DMS 273 (cell line): ENCODE measurements around the gene PLXNA2.
A peak's percentile ranks its signal among the peaks of the same experiment; 100 is the strongest.

ENCODE experiments used
- DNase-seq: peaks from one replicate; lab custom pipeline; 2025; ENCODE audit not compliant: unreplicated experiment; lab: John Stamatoyannopoulos, UW

PLXNA2 gene

DNA sequence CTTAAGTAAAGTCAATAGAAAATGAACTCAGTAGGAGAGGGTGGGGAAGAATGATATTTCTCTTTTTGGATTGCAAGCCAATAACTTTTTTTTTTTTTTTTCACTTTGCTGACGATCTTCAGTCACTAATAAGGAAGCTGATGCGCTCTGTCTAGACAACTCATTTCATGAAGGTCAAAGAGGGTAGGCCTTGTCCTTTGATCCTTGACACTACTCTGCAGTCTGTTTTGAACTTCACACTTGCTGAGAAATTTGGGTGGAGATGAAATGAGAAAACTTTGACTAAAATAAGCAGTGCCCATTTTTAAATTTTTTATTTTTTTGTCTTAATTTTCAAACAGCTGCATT is 20.9 kb upstream of the PLXNA2 start:
- no peak for DNase-seq

DNA sequence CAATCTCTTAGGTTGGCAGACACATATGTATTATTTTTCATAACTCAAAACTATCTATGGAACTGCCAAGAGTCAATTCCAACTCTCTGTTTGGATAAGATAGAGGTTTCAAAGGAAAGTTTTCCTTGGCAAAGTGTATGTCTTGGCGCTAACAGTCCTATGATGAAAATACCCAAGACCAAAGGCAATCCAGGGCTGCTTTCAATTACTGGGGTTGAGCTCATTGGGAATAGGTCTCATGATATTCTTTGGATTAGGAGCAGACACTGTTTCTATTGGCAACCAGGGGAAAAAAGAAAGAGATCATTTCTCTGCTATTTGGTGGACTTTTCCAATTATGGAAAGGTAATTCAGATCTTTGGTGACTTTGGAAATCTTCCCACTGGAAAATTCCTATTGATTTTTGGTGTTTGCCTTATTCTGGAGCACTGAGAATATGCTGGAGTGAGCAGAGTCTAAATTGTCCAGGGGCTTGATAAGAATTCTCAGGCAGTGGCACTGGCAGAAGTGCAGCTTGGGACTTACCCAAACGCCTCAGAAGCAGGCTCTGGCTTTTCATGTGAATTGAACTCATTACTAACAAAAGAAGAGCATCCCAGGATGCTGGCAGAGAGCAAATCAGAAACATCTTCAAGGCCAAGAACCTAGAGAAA is 20.4 kb upstream of the PLXNA2 start:
- no peak for DNase-seq

DNA sequence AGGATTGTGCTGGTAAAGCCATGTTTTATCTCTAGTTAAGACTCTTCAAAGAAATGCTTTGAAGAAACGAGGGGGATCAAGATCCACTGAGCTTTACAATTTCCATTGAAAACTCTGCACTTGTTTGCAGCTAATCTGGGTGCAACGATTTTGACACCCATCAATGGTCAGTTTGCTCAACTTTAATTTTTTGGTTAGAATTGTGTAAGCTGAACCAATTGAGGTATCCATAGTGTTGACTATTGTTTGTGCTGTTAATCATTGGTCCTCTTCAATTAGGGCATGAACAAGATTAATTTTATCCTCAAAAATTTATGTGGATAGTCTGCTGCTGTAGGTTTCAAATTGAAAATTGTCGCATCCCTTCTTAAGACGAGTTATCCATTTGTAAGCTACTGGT is 17.7 kb upstream of the PLXNA2 start:
- no peak for DNase-seq

DNA sequence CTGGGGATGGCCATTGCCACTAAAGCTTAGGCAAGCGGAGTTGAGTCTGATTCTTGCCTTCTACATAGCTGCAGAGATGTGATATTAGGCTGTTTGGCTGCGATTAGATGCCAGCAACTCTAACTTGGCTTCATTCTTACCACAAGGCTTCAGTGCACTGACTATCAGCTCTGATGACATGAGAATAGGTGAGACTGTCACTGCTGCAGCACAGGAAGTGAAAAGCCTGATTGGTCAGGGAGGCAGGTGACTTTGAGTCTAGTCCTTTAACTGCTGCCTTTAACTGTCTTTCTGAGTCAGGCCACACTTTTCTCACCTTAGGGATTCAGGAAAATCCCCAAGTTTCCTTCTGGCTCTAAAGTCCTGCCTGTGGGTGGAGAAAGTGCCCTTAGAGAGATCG is 14.1 kb upstream of the PLXNA2 start:
- DNase-seq, result no peak

DNA sequence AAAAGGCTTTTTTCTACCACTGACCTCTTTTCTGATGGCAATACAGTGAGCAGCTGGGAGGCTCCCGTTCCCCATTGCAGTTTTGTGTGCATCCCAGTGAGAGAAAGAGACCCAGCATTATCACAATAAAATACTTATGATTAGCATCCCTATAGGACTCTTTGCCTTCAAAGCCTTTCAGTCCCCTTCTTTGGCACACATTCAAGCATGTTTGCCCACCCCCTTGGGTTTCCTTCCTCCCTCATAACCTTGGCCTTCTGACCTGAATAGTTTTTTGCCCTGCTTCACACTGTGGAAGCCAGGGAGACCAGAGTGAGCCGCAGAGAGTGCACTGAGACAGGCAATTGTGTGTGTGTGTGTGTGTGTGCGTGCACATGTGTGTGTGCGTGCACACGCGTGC is 13.2 kb upstream of the PLXNA2 start:
- DNase-seq, result no peak

DNA sequence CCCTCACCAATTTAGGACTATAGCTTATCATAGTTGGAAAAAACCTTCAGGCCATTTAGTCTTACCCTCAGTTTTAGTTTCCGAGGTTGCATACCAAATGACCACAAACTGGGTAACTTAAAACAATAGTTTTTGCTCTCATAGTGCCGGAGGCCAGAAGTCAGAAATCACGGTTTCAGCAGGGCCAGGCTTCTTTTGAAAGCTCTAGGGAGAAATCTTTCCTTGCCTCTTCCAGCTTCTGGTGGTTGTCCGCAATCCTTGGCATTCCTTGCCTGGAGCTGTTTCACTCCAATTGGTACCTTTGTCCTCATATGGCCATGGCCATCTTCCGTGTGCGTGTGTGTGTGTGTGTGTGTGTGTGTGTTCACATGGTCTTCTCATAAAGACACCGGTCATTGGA is 12.4 kb upstream of the PLXNA2 start:
- DNase-seq, result no peak

DNA sequence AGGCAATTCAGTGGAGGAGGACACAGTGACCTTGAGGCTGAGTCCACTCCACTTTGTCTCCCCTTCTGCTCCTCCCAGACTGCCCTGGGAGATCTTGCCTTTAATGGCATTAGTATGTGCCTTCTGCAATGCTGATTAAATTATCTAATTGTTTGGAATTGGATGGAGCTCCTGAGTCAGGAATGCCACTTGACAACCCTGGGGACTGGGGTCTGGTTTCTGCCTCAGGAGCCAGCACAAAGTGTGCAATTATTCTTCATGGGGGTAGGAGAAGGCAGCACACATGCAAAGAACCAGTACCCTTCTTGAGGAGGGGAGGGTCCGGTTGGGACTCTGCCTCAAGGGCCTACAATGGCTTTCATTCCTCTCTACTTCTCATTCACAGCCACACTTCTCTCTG is 11.9 kb upstream of the PLXNA2 start:
- DNase-seq, result no peak

DNA sequence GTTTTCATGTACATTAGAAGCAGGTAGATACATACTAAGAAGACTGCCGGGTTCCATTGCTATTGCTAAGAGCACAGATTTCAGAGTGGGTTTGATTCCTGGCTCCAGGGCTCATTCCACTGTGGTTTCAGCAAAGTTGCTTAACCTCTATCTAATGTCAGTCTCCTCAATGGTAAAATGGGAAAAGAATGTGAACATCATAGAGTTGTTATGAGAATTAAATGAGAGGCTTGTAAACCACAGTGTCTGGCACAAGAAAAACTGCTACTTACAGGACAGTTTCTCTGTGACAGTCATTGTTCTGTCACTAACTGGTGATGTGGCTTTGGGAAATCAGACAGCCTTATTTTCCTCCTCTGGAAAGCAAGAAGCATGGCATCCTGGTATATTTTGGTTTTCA is 10.7 kb upstream of the PLXNA2 start:
- DNase-seq, result no peak

DNA sequence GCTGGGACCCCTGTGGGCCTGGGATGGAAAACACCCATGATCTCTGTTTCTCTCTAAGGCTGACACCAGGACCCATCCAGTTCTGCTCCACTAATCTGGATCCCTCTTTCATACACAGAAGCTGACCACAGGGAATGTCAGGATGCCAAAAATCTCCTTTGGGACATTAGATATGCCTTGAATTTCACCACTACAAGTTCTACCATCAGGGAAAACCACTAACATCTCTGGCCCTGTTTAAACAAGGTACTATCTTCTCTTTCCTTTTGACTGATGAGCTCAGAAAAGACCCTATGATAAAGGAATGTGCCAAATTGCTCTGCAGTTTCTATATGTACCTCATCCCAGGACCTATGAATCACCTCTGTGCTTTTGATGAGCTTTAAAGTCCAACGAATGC is 10.2 kb upstream of the PLXNA2 start:
- no peak for DNase-seq

DNA sequence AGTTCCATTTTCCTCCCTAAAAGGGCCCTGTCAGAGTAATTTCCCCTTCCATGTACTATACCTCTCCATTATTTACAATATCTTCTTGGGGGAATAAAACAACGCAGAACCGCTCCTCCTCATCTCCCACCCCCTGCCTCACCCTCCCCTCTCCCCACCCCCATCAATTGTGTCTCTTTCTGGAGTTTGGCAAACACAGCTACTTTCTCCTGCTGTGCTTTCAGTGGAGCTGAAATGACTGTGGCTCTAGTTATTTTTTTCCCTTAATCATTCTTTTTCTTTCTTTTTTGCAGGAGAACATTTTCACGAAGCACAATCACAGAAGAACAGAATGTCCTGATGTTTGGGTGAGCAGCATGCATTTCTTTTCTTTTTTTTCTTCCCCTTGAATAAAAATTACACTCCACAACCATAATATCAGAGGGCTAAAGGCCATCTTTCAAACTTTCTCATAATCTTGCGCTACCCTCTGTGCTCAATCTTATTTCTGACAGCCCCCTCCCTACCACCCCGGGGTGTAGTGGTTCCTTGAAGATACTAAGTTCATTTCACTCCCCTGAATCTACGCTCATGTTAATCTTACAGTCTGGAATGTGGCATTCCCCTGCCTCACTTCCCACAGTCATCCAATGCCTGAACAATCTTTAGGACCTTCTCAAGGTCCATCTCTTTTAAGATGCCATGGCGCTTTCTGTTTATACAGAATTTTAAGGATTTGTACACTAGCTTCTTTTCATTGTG is 8.8 kb upstream of the PLXNA2 start:
- no peak for DNase-seq

DNA sequence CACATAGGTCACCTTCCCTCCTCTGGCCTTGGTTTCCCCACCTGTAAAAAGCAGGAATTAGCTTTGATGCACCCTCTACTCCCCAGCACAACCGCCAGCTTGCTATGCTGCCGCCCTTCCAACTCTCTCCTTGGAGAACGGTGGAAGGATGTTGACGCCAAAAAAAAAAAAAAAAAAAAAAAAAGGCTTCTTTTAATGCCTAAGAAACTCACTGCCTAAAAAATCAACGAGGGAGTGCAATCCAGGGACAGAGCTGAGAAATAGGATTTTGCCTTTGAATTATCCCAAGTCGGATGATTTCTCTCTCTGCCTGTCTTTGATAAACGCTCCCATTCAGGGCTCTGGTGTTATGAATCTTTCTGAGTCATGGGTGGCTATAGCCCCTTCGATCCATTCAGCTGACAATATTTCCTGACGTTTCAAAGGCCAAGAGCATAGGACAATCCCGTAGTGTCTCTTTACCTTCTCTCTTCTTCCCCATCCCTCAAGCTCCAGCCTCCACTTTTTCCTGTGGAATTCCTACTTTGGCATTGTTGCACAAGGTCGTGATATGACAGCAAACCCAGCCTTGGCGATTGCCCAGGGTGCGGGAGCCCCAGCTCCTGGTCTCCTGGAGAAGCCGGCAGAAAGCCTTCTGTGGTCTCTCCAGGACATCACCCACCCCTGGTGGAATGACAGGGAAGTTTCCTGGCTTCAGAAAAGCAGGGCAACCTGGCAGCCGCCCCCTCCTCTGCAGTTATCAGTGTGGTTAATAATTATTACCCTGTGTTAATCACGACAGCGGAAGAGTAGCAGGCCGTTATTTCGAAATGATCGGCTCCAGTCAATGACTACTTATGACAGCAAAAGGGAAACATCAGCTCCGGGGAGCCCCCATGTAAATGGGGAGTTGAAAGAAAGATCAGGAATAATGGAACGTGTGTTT is 8.0 kb upstream of the PLXNA2 start:
- DNase-seq, result peak; percentile 37

DNA sequence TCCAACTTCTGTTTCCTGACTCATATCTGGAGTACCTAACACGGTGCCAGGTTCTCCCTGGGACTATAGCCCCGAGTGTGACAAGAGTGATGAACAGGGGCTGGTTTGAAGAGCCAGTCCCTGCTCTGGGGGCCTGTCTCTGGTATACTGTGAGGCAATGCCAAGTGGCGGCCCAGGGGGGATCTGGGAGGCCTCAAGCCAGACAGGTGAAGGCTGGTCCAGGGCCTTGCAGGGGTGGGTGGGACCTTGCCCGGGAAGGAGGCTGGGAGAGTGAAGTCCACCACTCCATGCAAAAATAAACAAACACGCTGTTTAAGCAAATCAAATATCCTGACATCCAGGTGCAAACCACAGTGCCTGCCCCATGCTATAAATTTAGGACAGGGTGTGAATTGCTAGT is 6.8 kb upstream of the PLXNA2 start:
- no peak for DNase-seq

DNA sequence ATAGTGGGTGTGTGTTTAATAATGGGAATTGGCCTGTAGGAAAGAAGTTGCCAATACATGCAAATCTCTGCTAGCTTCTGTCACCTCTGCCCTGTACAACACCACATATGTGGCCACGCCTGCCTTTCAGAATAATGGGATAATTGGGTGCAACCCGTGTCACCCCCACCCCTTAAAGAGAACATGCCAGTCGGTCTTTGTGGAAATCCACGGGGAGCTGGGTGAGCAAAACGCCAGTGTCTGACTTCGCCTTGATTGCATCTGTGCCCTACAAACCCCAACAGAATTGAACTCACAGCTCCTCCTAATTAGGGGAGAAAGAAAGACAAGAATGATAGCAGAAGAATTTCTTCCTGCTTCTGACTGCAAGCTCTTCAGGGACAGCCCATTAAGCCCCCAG is 6.4 kb upstream of the PLXNA2 start:
- DNase-seq, result no peak

DNA sequence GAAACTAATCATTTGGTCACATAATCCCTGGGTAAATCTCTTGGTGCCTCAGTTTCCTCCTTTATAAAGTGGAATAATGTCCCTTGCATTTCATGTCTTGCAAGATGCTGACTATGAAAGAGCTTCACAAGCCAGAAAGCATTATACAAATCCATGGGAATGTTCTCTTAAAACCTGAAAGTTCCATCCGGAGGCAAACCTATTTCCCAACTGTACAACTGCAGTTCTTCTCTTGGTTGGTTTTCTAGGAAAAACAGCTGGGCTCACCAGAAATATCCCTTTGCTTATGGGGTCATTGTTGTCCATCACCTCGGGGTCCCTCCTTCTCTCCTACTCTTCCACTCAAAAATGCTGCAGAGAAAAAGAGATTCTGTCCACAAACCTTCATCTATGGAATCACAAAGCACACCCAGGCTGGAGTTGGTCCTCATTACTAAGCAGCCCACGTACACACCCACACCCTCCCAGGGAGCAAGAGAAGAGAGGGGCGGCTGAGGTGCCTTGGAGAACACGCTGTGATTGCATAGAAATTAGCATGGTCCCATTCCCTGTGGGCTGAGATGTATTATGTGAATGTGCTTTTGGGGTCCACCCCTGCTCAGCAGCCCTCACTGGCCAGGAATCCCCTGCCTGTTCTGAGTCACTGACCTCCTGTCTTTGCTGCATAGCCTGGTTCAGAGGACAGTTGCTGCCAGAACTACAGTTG is 5.0 kb upstream of the PLXNA2 start:
- no peak for DNase-seq

DNA sequence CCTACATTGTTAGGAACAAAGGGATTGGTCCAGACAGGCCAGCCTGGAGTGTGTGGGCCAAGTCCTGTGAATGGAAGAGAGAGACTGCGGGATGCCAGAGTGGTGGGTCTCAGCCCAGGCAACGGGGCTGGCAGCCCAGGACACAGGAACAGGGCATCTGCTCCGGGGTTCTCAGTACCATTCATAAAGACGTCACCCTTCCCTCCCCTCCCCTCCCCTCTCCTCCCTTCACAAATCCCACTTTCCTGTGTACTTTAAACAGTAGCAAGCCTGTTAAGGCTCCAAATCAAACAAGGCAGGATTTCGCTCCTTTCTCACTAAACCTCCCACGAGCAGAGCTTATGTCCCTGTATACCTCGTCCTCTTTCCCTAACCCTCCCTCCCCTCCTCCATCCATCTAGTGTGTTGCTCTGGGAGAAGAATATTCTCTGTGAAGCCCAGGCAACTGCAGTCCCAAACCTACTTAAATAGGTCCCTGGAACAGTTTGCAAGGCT is 4.2 kb upstream of the PLXNA2 start:
- no peak for DNase-seq

DNA sequence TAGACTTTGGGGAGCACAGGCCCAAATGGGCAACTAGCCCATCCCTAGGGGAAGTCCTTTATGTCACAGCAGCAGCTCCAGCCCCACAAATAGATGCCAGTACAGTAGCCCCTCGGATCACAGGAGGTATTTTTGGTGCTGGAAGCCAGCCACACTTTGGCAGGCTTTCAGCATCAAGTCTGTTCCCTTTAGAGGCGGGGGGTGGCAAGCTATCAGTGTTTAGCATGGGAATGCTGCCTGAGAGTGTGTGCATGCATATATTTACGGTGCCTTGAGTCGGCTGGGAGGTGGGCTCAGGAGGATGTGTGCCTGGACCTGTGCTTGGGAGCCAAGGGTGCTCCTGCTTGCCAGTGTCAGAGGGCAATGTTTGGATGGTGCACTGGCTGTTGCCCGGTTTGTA is 3.5 kb upstream of the PLXNA2 start:
- peak; percentile 16 for DNase-seq

DNA sequence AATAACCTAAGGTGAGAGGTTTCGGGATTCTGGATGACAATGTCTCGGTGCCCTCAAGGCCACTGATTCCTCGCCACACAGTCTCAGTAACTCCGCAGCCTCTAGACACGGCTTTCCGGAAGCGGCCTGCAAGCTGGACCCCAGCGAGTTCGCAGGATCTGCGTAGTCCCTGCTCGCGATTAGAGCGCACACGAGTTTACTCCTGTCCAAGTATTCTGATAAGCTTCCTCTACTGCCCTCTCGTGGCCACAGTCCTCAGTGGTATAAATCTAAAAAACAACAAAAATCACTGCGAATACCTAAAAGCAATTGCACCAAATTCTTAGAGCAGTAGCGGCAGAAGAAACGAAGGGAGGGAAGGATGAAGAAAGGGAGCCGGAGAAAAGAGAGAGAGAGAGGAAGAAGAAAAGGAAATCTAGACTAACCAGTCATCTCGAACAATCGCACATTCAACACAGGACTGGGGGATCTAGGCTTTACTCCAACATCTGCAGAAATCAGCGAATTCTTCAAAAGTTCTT is 1.1 kb upstream of the PLXNA2 start:
- peak; percentile 96 for DNase-seq

DNA sequence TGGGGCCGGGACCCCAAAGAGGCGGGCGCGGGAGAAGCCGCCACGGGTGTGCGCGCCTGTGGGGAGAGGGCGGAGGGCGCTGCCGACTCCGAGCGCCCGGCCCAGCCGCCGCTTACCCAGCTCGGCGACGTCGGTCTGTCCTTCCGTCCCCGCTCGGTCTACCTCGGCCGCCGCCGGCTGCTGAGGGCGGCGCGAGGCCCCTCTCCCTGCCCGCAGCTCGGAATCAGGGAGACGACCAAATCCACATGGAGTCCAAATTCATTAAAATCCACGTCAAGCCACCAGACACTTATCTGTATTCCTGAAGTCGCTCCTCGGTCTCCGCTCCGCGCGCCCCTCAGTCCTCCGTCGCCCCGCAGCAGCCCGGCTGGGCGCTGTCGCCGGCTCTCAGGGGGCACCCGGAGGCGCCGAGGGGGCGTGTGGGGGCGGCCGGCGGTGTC is 637 bp downstream of the PLXNA2 start:
- DNase-seq, result peak; percentile 71

DNA sequence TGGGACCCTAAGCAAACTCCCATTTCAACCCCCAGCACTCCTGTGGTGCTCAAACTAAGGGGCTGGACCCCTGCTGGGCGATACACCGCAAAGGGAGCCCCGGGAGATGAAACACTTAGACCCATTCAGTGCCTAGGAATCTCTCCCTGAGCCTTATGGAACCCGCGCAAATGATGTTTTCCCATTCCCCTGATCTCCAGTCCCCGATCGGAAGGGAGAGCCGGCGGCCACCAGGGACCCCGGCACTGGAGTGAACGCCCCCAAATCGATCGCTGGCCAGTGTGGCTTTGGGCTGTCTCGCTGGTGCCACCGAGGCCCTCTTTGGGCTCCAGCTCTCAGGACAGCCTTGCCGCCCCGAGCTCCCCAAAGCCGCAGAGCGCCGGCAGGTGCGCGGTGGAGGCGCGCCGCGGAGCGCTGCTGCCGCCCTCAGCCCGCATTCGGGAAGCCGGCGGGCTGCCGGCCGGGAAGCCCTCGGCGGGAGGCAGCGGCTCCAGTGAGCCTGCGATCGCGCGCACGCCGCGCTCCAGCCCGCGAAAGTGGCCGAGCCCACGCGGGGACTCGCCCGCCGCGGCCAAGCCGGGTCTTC is 1.1 kb downstream of the PLXNA2 start:
- DNase-seq, result peak; percentile 80

DNA sequence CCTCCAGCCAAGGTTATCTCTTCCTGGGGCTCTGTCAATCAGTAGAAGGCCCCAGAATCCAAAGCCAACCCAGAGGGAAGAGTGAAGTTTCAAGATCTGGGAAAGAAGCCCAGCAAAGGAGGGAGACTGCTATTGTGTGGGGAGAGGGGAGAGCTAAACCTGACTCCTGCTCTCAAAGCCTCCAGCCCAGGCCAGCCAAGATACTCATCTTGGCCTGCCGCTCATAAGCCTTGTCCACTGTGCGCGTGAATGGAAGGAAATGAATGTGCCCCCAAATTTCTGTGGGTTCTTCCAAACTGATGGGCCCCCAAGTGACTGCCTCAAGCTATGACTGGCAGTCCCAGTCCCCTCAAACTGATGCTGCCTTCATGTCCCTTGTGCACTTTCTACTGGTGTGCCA is 2.0 kb downstream of the PLXNA2 start:
- DNase-seq, result no peak

DNA sequence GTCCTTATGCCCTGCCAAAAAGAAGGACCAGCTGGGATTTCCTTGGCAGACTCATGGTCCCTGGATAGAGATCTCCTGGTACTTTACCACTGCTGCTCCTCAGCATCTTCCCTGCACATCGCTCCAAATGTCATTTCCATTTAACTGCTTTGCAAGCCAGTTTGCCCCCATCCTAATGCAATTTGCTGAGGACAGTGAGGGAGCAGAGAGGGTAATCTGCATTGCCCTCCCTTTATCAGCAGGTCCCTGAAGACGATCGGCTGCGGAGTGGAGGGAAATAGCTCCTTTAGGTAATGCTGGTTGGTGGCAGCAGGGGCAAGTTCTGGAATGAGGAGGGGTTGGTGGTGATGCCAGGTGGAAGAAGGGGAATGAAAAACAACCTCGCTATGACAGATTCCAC is 2.7 kb downstream of the PLXNA2 start:
- DNase-seq, result peak; percentile 27
